LNCaP clone FGC (cell line): ENCODE measurements around the gene VIT.

Experiments used
- DNase-seq: peaks from one replicate; pipeline ENCODE4 v3.0.0-alpha.2; 2011; ENCODE audit warnings: low read depth
- H3K4me3 ChIP-seq: 2 replicates; pipeline ENCODE4 v1.5.1; 2011; ENCODE audit warnings: mild to moderate bottlenecking, low read depth, low read length, control low read depth
- TF ChIP-seq, protein P1 (sequence below): IDR thresholded peaks from 2 replicates; pipeline ENCODE4 v1.5.1; 2012; ENCODE audit warnings: mild to moderate bottlenecking; ENCODE audit not compliant: control insufficient read depth, insufficient read depth; ENCODE audit errors: extremely low read depth

The VIT gene

GRCh38 chr2:36707050-36707449 is 10.5 kb downstream of the VIT start:
- TF ChIP-seq, protein P1, sequence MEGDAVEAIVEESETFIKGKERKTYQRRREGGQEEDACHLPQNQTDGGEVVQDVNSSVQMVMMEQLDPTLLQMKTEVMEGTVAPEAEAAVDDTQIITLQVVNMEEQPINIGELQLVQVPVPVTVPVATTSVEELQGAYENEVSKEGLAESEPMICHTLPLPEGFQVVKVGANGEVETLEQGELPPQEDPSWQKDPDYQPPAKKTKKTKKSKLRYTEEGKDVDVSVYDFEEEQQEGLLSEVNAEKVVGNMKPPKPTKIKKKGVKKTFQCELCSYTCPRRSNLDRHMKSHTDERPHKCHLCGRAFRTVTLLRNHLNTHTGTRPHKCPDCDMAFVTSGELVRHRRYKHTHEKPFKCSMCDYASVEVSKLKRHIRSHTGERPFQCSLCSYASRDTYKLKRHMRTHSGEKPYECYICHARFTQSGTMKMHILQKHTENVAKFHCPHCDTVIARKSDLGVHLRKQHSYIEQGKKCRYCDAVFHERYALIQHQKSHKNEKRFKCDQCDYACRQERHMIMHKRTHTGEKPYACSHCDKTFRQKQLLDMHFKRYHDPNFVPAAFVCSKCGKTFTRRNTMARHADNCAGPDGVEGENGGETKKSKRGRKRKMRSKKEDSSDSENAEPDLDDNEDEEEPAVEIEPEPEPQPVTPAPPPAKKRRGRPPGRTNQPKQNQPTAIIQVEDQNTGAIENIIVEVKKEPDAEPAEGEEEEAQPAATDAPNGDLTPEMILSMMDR: no peak
- DNase-seq: no peak
- no peak overlapping the region for H3K4me3 ChIP-seq

GRCh38 chr2:36708041-36708741 is 11.7 kb downstream of the VIT start:
- no peak for DNase-seq
- TF ChIP-seq, protein P1: no peak
- H3K4me3 ChIP-seq: no peak overlapping the region

DNA sequence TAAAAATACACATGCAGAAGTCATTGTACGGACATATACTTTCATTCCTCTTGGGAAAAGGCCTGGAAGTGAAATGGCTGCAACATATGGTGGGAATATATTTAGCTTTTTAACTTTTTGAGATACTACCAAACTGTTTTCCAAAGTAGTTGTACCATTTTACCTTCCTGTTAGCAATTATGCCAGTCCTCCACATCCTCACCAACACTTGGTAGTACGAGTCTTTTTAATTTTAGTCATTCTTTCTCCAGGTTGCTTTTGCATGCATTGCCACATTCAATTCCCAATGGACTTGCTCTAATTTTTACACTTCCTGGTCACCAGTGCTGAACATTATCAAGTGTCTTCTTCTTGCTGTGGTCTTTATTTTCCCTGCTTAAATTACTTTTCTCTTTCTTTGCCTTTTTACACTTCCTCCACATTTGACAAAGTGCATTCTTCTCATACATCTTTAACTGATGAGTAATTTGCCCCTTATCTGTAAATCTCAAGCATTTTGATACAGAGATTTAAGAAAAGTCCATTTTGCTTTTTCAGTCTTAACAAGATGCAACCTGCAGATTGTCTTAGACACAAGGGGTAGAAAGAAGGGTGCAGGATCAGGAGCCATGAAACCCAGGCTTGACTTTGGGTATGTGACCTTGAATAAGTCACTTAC is 14.5 kb downstream of the VIT start:
- H3K4me3 ChIP-seq: no peak overlapping the region
- DNase-seq: no peak
- TF ChIP-seq, protein P1: no peak

DNA sequence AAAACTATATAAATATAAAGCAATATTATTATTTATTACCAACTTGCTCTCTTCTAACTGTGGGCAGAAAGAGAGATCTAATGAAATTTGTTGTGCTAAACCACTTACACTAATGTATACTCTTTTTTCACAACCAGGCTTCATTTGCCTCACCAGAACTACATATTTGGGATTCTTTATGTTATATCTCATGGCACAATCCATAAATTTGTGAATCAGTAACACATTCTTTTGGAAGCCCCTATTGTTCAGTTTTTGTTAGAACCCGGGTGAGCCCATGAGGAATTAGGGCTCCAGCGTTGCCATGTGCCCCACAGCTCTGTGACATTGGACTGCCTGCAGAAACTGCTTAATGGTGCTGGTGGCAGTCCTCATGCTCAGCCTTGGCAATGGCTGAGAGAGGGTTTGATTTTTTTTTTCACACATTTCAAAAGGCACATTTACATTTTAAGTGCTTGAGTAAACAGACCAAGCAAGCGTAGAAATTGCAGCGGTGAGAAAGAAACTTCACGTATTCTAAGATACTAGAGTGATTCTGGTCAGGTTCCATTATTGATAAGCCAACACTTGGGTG is 15.3 kb downstream of the VIT start:
- TF ChIP-seq, protein P1: no peak
- no peak for DNase-seq
- no peak overlapping the region for H3K4me3 ChIP-seq

DNA sequence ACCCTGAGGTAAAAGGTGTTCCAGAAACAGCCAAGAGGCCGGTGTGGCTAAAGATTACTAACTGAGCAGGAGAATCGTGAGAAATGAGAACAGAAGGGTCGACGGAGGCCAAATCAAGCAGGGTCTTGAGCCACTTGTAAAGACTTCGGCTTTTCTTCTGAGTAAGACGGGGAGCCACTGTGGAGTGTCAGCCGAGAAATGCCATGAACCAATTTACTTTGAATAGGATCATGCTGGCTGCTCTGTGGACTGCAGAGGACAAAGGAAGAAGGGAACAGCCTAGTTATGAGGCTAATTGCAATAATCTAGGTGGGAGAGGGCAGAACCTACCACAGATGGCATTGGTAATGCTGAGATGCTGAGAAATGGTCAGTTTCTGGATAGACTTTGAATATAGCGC is 16.8 kb downstream of the VIT start:
- DNase-seq: no peak
- TF ChIP-seq, protein P1: no peak
- H3K4me3 ChIP-seq: no peak overlapping the region

DNA sequence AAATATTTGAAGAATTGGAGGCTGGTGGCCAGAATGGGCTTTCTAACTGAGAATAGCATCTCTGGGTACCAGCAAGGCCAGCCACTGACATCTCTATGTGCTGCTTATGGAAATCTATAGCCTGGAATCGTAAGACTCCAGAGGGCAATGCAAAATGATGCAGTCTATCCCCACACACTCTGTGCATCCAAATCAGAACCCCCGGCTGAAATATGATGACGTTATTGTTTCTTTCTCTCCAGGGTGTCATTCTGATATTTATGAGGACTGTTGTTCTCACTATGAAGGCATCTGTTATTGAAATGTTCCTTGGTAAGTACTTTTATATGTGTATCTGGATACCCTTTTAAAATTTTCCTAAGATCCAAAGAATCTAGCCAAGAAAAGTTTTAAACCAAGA is 19.6 kb downstream of the VIT start:
- TF ChIP-seq, protein P1: no peak
- no peak for DNase-seq
- no peak overlapping the region for H3K4me3 ChIP-seq
